HG03571 (cell line): Measurements from ENCODE around the gene PRPF38A.
A peak's percentile ranks its signal among the peaks of the same experiment; 100 is the strongest.

Source experiments
- ATAC-seq: cut with Tn5 transposase; IDR thresholded peaks from one replicate; pipeline ENCODE4 v1.9.1; 2021; ENCODE audit not compliant: unreplicated experiment

Gene PRPF38A

GRCh38 chr1:52393174-52393573 is 11.2 kb upstream of the PRPF38A start:
- ATAC-seq: no peak

- ATAC-seq: no peak
These were observed 4.8 kb upstream of the PRPF38A start for GRCh38 chr1:52399629-52400028.

GRCh38 chr1:52400131-52400530 is 4.3 kb upstream of the PRPF38A start:
- ATAC-seq: no peak

GRCh38 chr1:52402860-52403240 is 1.6 kb upstream of the PRPF38A start:
- no peak for ATAC-seq

GRCh38 chr1:52403566-52404115 is 761 bp upstream of the PRPF38A start:
- peak; percentile 21 for ATAC-seq

- ATAC-seq: no peak
These were observed 555 bp downstream of the PRPF38A start for GRCh38 chr1:52404975-52405338.

- no peak for ATAC-seq
These were observed 9.1 kb downstream of the PRPF38A start for GRCh38 chr1:52413410-52413989.

- no peak for ATAC-seq
These were observed 10.5 kb downstream of the PRPF38A start for GRCh38 chr1:52414942-52415341.

- ATAC-seq: no peak
These were observed 12.4 kb downstream of the PRPF38A start for GRCh38 chr1:52416811-52417210.

- ATAC-seq: no peak
These were observed 16.3 kb downstream of the PRPF38A start for GRCh38 chr1:52420713-52421112.

- ATAC-seq: no peak
These were observed 18.7 kb downstream of the PRPF38A start for GRCh38 chr1:52423055-52423454.

- ATAC-seq: no peak
These were observed 19.4 kb downstream of the PRPF38A start for GRCh38 chr1:52423771-52424170.

- no peak for ATAC-seq
These were observed 19.8 kb downstream of the PRPF38A start for GRCh38 chr1:52424231-52424636.

- no peak for ATAC-seq
These were observed 20.4 kb downstream of the PRPF38A start for GRCh38 chr1:52424813-52425212.

GRCh38 chr1:52426371-52426770 is 22.0 kb downstream of the PRPF38A start:
- ATAC-seq: no peak

GRCh38 chr1:52427152-52427551 is 22.8 kb downstream of the PRPF38A start:
- no peak for ATAC-seq

- no peak for ATAC-seq
These were observed 28.4 kb downstream of the PRPF38A start for GRCh38 chr1:52432807-52433206.

GRCh38 chr1:52435211-52435610 is 30.8 kb downstream of the PRPF38A start:
- no peak for ATAC-seq

- ATAC-seq: no peak
These were observed 31.2 kb downstream of the PRPF38A start for GRCh38 chr1:52435650-52436049.

- ATAC-seq: no peak
These were observed 32.4 kb downstream of the PRPF38A start for GRCh38 chr1:52436817-52437216.

GRCh38 chr1:52439976-52440375 is 35.6 kb downstream of the PRPF38A start:
- no peak for ATAC-seq

GRCh38 chr1:52444463-52444862 is 40.1 kb downstream of the PRPF38A start:
- ATAC-seq: no peak

GRCh38 chr1:52454127-52454526 is 49.7 kb downstream of the PRPF38A start:
- no peak for ATAC-seq
